ENCODE results near the gene HIPK2.

DNA sequence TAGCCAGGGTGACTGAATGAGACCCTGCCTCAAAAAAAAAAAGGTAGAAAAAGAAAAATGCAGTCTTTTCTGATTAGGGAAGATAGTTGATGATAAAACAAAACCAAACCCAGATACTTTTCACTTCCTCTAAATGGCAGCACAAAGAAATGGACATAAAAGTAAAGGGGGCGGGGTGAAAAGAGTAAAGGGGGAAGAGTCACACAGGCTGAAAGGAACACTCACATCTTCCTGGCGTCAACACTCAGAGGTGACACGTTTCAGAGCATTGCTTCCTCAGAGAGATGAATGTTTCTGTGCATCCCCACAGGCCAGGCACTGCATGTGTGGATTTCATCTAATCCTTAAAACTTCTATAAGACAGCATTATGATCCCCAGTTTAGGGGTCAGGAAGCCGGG, 81.2 kb downstream of the HIPK2 start:
- no peak for TF ChIP-seq POLR2AphosphoS5 (IDR thresholded peaks at IDR 0.05)
- no peak for TF ChIP-seq EP300 (IDR thresholded peaks at IDR 0.05)
